Smooth muscle cell (in vitro differentiated cells): Measurements from ENCODE around the gene MED8. TPM values are rescaled to one million over a fixed set of nuclear protein-coding genes. Genes with fewer than 3 reads are reported as not detected.
A peak's percentile ranks its signal among the peaks of the same experiment; 100 is the strongest.

Experiments used
- DNase-seq: peaks from one replicate; lab custom pipeline; 2025; ENCODE audit not compliant: unreplicated experiment; lab: John Stamatoyannopoulos, UW
- H2AFZ ChIP-seq: fragments of 200-600 bp; sonication (generic); 2 replicates; pipeline ENCODE4 v1.6.0; 2016; ENCODE audit warnings: antibody characterized with exemption, low read depth, mild to moderate bottlenecking
- H3F3A ChIP-seq: fragments of 200-600 bp; sonication (generic); 2 replicates; pipeline ENCODE4 v1.6.0; 2017; ENCODE audit warnings: antibody characterized with exemption, low read depth
- H3K27ac ChIP-seq: fragments of 200-600 bp; sonication (generic); 2 replicates; pipeline ENCODE4 v1.5.1; 2016; ENCODE audit warnings: low read depth, mild to moderate bottlenecking
- H3K27me3 ChIP-seq: fragments of 200-600 bp; sonication (generic); 2 replicates; pipeline ENCODE4 v1.6.1; 2016; ENCODE audit warnings: low read depth, mild to moderate bottlenecking
- H3K36me3 ChIP-seq: fragments of 200-600 bp; sonication (generic); 2 replicates; pipeline ENCODE4 v1.5.1; 2016; ENCODE audit warnings: low read depth
- H3K4me1 ChIP-seq: fragments of 200-600 bp; sonication (generic); 2 replicates; pipeline ENCODE4 v1.5.1; 2016; ENCODE audit warnings: low read depth
- H3K4me2 ChIP-seq: fragments of 200-600 bp; sonication (generic); 2 replicates; pipeline ENCODE4 v1.6.0; 2016; ENCODE audit warnings: mild to moderate bottlenecking
- H3K4me3 ChIP-seq: fragments of 200-600 bp; sonication (generic); 2 replicates; pipeline ENCODE4 v1.5.1; 2016; ENCODE audit warnings: mild to moderate bottlenecking
- H3K79me2 ChIP-seq: fragments of 200-600 bp; sonication (generic); 2 replicates; pipeline ENCODE4 v1.6.0; 2016; ENCODE audit warnings: low read depth, mild to moderate bottlenecking
- H3K9ac ChIP-seq: fragments of 200-600 bp; sonication (generic); 2 replicates; pipeline ENCODE4 v1.6.0; 2016; ENCODE audit warnings: low read depth
- H3K9me3 ChIP-seq: fragments of 200-600 bp; sonication (generic); replicated peaks from 2 replicates; pipeline ENCODE4 v1.5.1; 2016; ENCODE audit warnings: low read depth
- H4K20me1 ChIP-seq: fragments of 200-600 bp; sonication (generic); 2 replicates; pipeline ENCODE4 v1.6.0; 2016; ENCODE audit warnings: low read depth
- CTCF ChIP-seq: fragments of 200-600 bp; sonication (generic); IDR thresholded peaks from 2 replicates; pipeline ENCODE4 v1.5.1; 2017; ENCODE audit warnings: borderline replicate concordance, mild to moderate bottlenecking, antibody characterized with exemption; ENCODE audit not compliant: insufficient read depth, poor library complexity, severe bottlenecking
- WGBS: methylation state at CpG from one replicate; pipeline ENCODE4 v1.1.7; 2016; ENCODE audit warnings: low lambda C conversion rate; 5-methylcytosine and 5-hydroxymethylcytosine counted together
- polyA plus RNA-seq: library from polyadenylated mRNA; unstranded; fragments of >200 nt; fragmentation: Nextera tagmentation; extraction: Ambion mirVana; gene quantifications from 2 replicates; pipeline ENCODE4 v1.2.1, GENCODE V29; 2016
- total RNA-seq: library from RNA; depleted of rRNA; stranded (reverse); fragments of >200 nt; gene quantifications from 2 replicates; pipeline ENCODE4 v1.2.3, GENCODE V29; 2014

The MED8 gene
- total and polyA plus RNA-seq, 2 experiments from 2014 or later: 61.4 to 76.3 TPM

- 58% methylated on average over 4 of the region's 4 CpGs for WGBS
- no peaks in the 10 kb centered on the region for H3F3A ChIP-seq
- peak overlapping the region; percentile 86 for H3K4me2 ChIP-seq
- no peaks in the 10 kb centered on the region for H3K9me3 ChIP-seq
- H4K20me1 ChIP-seq: no peaks in the 10 kb centered on the region
- no peak overlapping the region for H2AFZ ChIP-seq
- H3K4me3 ChIP-seq: no peak overlapping the region
- H3K9ac ChIP-seq: no peak overlapping the region
- peaks cover 4% of the 10 kb centered on the region for H3K4me1 ChIP-seq
- DNase-seq: no peak
- H3K79me2 ChIP-seq: peaks cover 3% of the 10 kb centered on the region
- no peaks in the 10 kb centered on the region for H3K27me3 ChIP-seq
- no peak for TF ChIP-seq CTCF
- H3K27ac ChIP-seq: no peak overlapping the region
- H3K36me3 ChIP-seq: no peaks in the 10 kb centered on the region
Observed at GRCh38 chr1:43357251-43357650, 32.3 kb downstream of the MED8 start.

DNA sequence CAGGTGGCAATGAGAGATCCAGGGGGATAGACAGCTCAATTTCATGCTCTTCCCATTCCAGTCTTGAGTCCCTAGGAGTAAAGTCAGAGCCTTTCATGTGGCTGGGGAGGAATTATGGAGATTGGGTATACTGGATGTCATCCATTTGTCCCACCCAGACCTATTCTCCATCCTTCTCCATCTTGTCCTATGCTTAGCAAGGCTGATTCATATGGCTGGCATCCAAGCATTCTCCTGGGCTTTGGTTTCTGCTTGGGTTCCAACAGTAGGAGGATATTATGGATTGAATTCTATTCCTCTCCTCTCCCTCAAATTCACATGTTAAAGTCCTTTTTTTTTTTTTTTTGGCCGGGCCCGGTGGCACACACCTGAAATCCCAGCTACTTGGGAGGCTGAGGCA lies 34.7 kb downstream of the MED8 start:
- no peak overlapping the region for H3K9ac ChIP-seq
- no peak for DNase-seq
- no peak overlapping the region for H2AFZ ChIP-seq

DNA sequence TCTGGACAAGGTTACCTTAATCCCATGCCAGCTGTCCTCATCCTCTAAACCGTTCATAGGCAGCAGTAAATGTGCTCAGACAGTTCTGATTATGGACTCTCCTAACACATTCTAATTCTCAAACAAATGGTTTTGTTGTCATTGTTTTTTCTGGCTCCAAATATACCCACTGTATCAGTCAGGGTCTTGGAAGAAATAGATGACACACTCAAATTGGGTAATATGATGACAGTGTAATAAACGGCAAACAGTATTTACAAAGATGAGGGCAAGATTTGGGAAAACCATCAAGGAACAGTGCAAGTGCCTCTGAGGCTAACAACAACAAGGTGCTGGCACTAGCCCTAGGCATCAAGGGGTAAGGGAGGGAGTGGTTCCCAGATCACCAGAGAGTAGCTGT lies 35.1 kb downstream of the MED8 start:
- Histone ChIP-seq H3K27ac (no peak overlapping the region), H4K20me1 (no peaks in the 10 kb centered on the region), H3K27me3 (no peaks in the 10 kb centered on the region), H3K4me2 (no peak overlapping the region), H3K9ac (no peak overlapping the region), H3F3A (no peaks in the 10 kb centered on the region), H3K9me3 (no peaks in the 10 kb centered on the region), H2AFZ (no peak overlapping the region), H3K79me2 (no peaks in the 10 kb centered on the region), H3K4me1 (peaks cover 10% of the 10 kb centered on the region), H3K4me3 (no peak overlapping the region), H3K36me3 (no peaks in the 10 kb centered on the region)
- WGBS: 84% methylated on average over 2 of the region's 2 CpGs
- no peak for DNase-seq
- no peak for TF ChIP-seq CTCF

More for the DNA sequence above, 34.7 kb downstream of the MED8 start:
- no peaks in the 10 kb centered on the region for H3K79me2 ChIP-seq
- H3K27ac ChIP-seq: no peak overlapping the region
- H3K4me1 ChIP-seq: peaks cover 5% of the 10 kb centered on the region
- TF ChIP-seq CTCF: no peak
- H3K36me3 ChIP-seq: no peaks in the 10 kb centered on the region
- no peaks in the 10 kb centered on the region for H3K9me3 ChIP-seq
- H3K4me3 ChIP-seq: no peak overlapping the region
- H3F3A ChIP-seq: no peaks in the 10 kb centered on the region
- WGBS: 94% methylated on average over 2 of the region's 2 CpGs
- H4K20me1 ChIP-seq: no peaks in the 10 kb centered on the region
- H3K27me3 ChIP-seq: no peaks in the 10 kb centered on the region
- H3K4me2 ChIP-seq: no peak overlapping the region

DNA sequence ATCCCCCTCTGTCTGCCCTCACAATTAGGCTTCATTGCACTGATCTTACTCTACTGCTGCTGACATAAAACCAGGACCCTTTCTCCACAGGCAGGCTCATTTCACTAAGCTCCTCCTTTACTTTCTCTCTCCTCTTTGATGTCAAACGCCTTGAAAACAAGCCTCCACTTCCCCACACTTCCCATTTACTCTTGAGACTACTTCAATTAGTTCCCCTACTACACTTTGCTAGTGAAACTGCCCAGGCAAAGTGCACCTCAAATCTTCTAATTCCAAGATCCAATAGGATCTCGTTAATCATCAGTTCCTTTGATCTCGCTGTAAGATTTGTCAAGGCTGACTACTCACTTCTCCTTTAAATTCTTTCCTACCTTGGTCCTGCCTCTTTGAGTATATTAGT lies 36.7 kb downstream of the MED8 start:
- H3K79me2 ChIP-seq: no peaks in the 10 kb centered on the region
- H3K9me3 ChIP-seq: no peaks in the 10 kb centered on the region
- no peak for DNase-seq
- no peaks in the 10 kb centered on the region for H3K36me3 ChIP-seq
- no peak overlapping the region for H3K9ac ChIP-seq
- H2AFZ ChIP-seq: no peak overlapping the region
- peaks cover 13% of the 10 kb centered on the region for H3K4me1 ChIP-seq
- H4K20me1 ChIP-seq: no peaks in the 10 kb centered on the region
- H3K27me3 ChIP-seq: no peaks in the 10 kb centered on the region
- peaks cover 1% of the 10 kb centered on the region for H3F3A ChIP-seq
- no peak overlapping the region for H3K4me3 ChIP-seq
- 79% methylated on average over 3 of the region's 3 CpGs for WGBS
- TF ChIP-seq CTCF: no peak
- H3K4me2 ChIP-seq: no peak overlapping the region
- H3K27ac ChIP-seq: no peak overlapping the region
